NCI-H2107 treated with DMSO at 0.1 percent for 48 hours (cell line): ENCODE measurements around the gene RASSF1.
A peak's percentile ranks its signal among the peaks of the same experiment; 100 is the strongest.

Experiments used
- DNase-seq: peaks from one replicate; lab custom pipeline; 2025; ENCODE audit not compliant: unreplicated experiment; lab: John Stamatoyannopoulos, UW

RASSF1 gene

GRCh38 chr3:50369012-50369670 lies 28.5 kb upstream of the RASSF1 start:
- no peak for DNase-seq

GRCh38 chr3:50365842-50366220 lies 25.2 kb upstream of the RASSF1 start:
- DNase-seq = no peak

- DNase-seq = no peak
Observed at GRCh38 chr3:50365080-50365841, 24.6 kb upstream of the RASSF1 start.

- DNase-seq = no peak
Observed at GRCh38 chr3:50364573-50365079, 24.0 kb upstream of the RASSF1 start.

GRCh38 chr3:50359760-50360110 lies 19.1 kb upstream of the RASSF1 start:
- no peak for DNase-seq

- peak; percentile 91 for DNase-seq
Observed at GRCh38 chr3:50358911-50359759, 18.5 kb upstream of the RASSF1 start, which contains the start of gene TMEM115. Gene TMEM115 (minus strand): TSS chr3:50359521. CDS start chr3:50359063, 458 bp downstream.

- DNase-seq = no peak
Observed at GRCh38 chr3:50358355-50358910, 17.8 kb upstream of the RASSF1 start.

GRCh38 chr3:50357481-50357880 lies 16.8 kb upstream of the RASSF1 start:
- DNase-seq = no peak

GRCh38 chr3:50356553-50356952 lies 15.9 kb upstream of the RASSF1 start:
- DNase-seq = no peak

- DNase-seq = no peak
Observed at GRCh38 chr3:50355829-50356552, 15.4 kb upstream of the RASSF1 start.

- no peak for DNase-seq
Observed at GRCh38 chr3:50354850-50355249, 14.2 kb upstream of the RASSF1 start.

GRCh38 chr3:50354186-50354764 lies 13.6 kb upstream of the RASSF1 start:
- DNase-seq = no peak

GRCh38 chr3:50353245-50354004 lies 12.8 kb upstream of the RASSF1 start:
- no peak for DNase-seq

GRCh38 chr3:50352781-50353180 lies 12.1 kb upstream of the RASSF1 start:
- DNase-seq = no peak

- DNase-seq = no peak
Observed at GRCh38 chr3:50351323-50351697, 10.7 kb upstream of the RASSF1 start.

GRCh38 chr3:50350527-50351322 lies 10.1 kb upstream of the RASSF1 start, which contains the start of the genes CYB561D2 and NPRL2:
Gene CYB561D2 (plus strand): TSS chr3:50350862. CDS start chr3:50351434, 572 bp downstream.
Gene NPRL2 (minus strand): TSS chr3:50350775. CDS start chr3:50350652, 123 bp downstream.
- peak; percentile 70 for DNase-seq

GRCh38 chr3:50350213-50350526 lies 9.5 kb upstream of the RASSF1 start:
- DNase-seq = no peak

- peak; percentile 37 for DNase-seq
Observed at GRCh38 chr3:50347187-50347813, 6.7 kb upstream of the RASSF1 start.
